Activated CD4-positive, alpha-beta T cell treated with anti-CD3 and anti-CD28 coated beads, Interleukin-2, amount 50 U/mL, for 16 hours (primary cell): ENCODE measurements around the gene IFT81.
"Not testable (repeated sequence)": the region's sequence is repeated elsewhere in the genome, so short reads cannot be mapped to it uniquely, and the experiment has no call there.

Source experiments
- DNase-seq: peaks from one replicate; pipeline ENCODE4 v3.0.0-alpha.2; 2020

Gene IFT81, protein sequence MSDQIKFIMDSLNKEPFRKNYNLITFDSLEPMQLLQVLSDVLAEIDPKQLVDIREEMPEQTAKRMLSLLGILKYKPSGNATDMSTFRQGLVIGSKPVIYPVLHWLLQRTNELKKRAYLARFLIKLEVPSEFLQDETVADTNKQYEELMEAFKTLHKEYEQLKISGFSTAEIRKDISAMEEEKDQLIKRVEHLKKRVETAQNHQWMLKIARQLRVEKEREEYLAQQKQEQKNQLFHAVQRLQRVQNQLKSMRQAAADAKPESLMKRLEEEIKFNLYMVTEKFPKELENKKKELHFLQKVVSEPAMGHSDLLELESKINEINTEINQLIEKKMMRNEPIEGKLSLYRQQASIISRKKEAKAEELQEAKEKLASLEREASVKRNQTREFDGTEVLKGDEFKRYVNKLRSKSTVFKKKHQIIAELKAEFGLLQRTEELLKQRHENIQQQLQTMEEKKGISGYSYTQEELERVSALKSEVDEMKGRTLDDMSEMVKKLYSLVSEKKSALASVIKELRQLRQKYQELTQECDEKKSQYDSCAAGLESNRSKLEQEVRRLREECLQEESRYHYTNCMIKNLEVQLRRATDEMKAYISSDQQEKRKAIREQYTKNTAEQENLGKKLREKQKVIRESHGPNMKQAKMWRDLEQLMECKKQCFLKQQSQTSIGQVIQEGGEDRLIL

DNA sequence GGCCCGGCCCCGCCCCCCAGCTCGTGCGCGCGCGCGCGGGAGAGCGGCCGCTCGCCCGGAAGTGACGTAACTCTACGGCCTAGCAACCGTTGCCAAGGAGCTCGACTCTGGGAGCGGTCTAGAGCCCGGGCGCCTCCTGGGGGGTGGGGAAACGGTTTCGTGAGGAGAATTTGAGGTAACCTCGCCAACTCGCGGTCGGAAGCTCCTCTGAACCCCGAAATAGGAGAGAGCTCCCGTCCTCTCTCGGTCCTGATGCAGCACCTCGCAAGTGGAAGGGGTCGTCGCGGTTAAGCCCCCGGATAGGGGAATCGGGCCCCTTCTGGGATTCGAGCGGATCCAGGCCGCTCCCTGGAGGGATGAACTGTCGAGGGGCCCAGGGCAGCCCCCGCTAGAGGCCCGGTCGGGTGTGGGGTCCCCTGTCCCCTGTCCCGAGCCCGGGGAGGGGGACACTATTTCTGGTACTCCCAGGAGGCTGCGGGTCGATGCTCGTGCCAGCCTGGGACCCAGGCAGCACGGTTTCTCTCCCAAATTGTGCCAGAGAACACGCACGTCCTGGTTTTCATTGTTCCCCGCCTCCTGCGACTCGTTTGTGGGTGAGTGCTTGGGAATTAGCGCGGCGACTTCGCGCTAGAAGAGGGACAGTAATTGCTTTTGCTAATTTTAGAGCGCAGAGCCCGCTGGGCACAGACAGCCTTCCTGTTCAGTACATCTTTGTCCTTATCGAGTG lies at the start of gene IFT81:
Gene IFT81 (plus strand): TSS at position 89 of the 727 bp plus-strand sequence. CDS start 3,024 bp downstream, outside the sequence.
- peak; percentile 97 for DNase-seq

DNA sequence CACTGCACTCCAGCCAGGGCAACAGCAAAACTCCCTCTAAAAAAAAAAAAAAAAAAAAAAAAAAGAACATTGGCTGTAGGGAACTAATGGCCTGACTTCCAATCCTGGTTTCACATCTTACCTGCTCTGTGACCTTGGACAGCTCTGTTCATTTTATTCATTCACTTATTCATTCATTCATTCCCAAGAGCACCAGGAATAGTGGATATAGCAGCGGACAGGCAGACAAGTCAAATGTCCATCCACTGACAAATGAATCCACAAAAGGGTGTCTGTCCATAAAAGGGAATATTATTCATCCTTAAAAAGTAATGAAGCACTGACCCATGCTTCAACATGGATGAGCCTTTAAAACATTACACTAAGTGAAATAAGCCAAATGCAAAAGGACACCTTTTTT lies 48.3 kb upstream of the IFT81 start:
- DNase-seq: no peak

DNA sequence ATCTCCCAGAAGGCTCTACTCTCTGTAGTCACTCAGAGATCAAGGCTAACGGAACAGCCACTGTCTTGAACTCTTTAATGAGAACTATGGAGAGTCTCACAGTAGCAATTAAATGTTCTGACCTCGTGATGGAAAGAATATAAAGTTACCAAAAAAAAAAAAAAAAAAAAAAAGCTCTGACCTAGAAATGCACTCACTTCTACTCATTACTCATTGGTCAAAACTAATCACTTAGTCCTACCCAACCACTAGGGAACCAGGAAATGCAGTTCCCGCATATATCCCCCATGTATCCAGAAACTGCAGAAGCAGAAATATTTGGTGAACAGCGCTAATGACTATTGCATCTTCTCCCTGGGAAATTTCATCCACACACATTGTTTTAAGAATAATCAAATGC lies 46.4 kb upstream of the IFT81 start:
- DNase-seq: no peak

DNA sequence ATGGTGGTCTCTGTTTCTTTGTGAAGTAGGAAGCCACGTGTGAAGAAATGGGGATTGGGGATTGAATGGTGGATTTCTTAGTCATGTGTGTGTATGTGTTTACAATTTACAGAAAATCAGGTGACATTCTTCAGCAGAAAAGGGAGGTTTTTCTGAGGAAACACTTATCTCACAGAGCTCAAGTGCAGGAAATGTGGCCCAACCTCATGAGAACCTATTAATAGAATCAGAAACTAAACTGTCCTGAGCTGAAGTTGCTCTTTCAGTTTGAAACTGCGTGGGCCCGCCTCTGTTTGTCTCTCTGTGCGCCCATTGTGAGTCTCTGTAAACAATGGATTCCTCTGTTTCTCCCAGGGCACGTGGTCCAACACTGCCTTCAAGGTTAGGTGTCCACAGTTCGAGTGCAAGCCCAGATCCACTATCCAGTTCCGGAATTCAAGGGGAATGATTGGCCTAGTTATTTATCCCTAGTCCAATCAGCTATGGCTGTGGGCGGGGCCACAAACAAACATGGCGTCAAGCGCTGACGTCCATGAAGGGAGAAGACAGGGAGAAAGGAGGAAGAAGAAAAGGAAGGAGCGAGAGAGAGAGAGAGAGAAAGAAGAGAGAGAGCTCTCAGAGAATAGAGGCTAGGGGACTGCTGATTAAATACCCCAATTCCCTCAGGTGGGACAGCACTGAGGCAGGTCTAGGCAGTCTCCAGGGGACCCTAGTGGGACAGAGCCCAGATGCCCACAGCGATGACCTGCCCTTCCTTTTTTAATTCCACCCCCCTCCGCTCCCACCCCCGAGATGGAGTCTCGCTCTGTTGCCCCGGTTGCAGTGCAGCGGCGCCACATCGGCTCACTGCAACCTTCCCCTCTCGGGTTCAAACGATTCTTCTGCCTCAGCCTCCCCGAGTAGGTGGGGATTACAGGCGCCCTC lies 44.4 kb upstream of the IFT81 start:
- peak; percentile 86 for DNase-seq

DNA sequence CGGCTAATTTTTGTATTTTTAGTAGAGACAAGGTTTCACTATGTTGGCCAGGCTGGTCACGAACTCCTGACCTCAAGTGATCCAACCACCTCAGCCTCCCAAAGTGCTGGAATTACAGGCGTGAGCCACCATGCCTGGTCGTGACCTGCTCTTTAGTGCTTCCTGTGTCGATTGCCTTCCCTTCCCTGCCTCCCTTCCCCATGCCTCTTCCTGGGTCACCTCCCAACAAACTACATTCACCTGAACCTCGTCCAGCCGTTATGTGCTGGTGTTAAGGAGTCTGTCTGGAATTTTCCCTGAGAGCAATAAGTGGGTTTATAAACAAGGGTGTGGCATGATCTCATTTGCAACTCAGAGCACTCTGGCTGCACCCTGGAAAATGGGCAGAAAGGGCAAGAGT lies 43.7 kb upstream of the IFT81 start:
- no peak for DNase-seq

DNA sequence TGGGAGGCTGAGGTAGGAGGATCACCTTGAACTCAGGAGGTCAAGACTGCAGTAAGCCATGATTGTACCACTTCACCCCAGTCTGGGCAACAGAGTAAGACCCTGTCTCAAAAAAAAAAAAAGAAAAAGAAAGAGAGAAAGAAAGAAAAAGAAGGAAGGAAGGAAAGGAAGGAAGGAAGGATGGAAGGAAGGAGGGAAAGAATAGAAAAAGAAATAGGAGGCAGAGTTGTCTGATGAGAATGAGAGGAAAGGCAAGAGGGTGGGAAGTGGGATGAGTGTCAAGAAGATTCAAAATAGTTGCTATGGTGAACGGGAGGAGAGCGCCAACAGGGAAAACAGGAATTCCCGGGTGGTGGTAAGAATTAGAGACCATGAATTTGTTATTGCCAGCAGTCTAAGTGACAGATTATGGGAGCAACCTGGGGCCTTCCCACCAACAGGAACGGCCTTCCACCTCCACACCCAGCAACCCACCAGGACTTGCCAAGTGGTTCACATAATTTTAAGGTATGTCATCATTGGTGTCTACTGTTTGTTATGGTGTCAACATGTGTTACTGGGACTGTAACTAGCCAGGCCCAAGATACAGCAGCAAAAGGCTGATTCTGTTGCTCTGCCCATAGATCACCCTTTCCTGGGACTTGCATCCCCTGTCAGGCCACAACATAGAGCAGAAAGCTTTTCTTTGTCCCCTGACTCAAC lies 39.7 kb upstream of the IFT81 start:
- no peak for DNase-seq

DNA sequence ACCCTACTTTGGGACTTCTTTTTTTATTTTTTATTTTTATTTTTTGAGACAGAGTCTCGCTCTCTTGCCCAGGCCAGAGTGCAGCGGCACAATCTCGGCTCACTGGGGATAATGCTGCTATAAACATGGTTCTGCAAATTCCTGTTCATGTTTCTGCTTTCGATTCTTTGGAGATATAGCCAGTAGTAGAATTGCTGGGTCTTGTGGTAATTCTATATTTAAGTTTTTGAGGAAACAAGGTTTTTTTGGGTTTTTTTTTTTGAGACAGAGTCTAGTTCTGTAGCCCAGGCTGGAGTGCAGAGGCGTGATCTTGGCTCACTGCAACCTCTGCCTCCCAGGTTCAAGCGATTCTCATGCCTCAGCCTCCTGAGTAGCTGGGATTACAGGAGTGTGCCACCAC lies 35.9 kb upstream of the IFT81 start:
- DNase-seq: not testable (repeated sequence)

DNA sequence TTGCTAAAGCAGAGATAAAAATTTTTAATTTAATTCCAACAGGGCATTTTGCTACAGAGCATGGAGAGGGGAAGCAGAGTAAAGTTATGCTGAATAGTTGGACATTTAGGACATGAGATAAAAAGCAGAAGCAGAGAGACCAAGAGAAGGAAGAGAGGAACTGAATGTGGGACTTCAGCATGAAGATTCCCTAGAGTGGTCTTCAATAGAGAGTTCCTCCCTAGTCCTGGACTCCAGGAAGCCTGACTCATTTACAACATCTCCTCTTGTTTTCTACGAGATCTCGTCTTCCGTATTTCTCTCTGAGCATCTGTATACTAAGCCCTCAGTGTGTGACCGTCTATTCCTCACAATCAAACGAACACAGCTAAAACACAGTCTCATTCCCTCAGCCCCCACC lies 35.2 kb upstream of the IFT81 start:
- no peak for DNase-seq

DNA sequence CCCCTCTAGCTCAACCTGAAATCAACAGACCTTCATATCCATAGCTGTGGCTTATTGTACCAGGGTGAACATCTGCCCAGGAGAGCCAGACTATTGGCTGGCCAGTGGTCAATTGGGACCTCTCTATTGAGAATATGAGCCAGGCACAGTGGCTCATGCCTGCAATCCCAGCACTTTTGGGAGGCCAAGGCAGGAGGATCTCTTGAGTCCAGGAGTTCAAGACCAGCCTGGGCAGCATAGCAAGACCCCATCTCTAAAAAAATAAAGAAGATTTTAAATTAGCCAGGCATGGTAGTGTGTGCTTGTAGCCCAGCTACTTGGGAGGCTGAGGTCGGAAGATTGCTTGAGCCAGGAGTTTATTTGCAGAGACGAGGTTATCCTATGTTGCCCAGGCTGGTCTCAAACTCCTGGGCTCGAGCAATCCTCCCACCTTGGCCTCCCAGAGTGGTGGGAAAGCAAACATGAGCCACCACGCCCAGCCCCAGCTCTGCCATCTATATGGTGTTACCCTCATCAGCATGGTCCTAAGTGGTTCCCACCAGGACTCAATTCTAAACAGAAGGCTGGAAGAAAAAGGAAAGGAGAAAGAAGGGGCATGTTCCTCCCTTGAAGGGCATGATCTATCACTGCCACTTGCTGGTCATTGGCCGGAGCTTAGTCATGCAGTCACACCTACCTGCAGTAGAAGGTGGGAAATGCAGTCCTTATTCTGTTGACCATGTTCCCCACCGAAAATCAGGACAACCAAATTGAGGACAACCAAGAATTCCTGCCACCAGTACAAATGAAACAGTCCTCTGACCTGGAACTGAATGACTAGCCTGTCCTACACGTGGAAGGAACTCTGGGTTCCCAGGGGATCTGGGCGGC lies 33.7 kb upstream of the IFT81 start:
- DNase-seq: no peak

DNA sequence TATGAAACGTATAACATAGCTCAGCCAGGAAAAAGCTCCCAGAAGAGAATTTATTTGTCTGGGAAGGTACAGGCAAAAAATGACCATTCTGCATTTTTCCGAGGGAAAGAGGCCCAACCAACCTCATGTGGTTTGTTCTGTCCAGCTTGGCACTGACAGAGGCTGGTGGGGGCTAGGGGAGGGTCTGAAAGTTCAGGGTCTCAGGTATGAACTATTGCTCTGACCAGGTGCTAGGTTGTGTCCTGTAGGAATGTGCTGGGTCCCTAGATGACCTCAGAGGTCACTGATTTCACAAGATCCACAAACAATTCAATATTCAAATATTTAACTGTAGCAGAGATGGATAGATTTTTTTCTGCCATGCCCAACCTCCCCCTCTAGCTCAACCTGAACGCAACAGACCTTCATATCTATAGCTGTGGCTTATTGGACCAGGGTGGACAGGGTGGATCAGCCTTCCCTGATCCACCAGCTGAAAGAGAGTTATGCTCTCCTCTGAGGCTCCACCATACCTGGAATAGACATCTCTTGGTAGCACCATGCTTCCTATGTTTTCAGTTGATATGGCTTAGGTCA lies 32.9 kb upstream of the IFT81 start:
- DNase-seq: no peak

DNA sequence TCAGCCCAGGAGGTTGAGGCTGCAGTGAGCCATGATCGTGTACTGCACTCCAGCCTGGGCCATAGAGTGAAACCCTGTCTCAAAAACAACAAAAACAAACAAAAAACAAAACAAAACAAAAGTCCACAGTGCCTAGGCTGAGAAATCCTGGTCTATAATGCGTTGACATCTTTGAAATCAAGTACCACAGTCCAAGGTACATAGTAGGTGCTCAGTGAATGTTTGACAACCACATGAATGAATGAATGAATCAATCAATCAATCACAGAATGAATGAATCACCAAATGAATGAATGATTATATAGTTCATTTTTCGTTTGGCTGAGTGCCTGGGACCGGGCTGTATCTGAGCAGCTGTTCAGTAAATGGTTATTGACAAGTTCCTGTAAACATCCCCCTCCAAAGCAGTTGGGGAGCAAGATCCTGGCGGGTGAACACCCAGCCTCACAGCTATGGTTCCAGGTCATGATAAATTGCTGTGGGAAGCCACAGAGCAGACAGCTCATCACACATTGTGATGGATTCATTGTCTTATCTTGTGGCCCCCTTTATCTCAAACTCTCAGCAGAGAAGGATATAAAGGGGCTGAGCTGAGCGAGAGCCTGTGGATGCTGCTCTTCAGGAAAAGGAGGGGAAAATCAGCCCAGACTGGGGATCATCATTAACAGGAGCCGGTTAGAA lies 30.4 kb upstream of the IFT81 start:
- no peak for DNase-seq

DNA sequence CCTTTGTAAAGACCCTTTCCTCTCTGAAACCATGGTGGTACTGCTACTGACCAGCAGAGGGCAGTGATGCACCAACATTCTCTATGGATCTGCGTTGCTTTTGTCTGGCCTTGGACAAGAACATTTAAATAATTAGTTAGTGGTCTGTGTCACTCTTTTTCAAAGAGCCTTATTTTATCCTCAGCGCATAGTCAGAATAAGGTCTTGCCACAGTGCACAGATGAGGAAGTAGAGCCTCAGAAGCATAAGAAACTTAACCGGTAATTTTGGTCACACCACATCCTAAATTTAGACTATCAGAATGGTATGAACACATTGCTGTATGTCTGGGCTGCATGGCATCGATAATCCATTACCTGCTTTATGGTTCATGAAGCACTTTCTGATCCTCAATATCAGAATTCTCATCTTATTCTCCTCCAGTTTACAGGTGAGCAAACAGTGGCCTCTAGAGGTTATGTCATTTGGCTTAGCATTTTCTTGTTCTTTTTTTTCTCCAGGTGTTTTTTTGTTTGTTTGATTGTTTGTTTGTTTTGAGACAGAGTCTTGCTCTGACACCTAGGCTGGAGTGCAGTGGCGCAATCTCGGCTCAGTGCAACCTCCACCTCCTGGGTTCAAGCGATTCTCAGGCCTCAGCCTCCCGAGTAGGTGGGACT lies 23.7 kb upstream of the IFT81 start:
- peak; percentile 68 for DNase-seq

DNA sequence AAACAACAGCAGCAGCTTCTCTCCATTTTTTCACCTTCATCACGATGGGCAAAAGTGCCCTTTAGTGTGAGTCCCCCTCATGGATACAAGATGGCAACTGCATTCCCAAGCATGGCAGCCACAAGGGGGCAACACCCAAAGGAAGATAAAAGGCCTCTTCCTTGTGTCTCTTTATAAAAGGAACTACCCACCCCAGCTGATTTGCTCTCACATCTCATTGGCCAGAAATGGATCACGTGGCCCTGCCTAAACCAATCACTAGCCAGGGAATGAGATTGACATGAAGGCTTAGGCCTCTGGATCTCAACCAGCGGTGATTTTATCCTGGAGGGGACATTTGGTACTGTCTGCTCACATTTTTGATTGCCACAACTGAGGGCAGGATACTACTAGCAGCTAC lies 21.9 kb upstream of the IFT81 start:
- peak; percentile 52 for DNase-seq

DNA sequence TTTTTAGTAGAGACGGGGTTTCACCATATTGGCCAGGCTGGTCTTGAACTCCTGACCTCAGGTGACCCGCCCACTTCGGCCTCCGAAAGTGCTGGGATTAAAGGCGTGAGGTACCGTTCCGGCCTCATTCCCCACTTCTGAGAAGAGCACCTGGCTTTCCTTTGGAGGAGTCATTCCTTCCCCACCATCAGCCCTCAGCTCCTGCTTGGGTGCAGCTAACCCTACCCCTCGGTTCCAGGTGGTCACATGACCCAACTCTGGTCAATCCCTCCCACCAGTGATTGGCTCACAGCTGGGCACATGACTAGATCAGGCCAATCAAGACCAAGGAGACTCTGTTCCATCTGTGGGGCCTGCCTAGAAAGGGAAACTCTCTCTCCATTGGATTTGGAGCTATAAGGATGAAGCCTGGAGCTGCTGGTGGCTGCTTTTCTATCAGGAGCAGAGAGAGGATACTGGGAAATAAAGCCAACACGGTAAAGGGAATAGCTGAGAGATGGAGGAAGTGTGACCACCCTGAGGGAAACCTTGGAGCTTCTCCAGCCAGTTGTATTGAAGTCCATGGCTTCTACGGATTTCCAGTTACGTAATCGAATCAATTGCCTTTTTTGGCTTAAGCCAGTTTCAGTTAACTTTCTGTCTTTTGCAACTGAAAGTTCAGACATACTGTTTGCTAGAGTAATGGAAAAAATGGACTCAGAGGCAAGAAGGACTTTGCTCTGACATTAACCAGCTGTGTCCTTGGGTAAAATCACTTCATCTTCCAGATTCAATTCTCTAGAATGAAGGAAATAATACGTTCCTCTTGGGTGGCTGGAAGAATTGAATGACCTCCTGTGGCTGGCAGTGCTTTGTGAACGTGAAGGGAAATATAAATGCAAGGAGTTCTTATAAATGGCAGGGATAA lies 19.7 kb upstream of the IFT81 start:
- DNase-seq: no peak

DNA sequence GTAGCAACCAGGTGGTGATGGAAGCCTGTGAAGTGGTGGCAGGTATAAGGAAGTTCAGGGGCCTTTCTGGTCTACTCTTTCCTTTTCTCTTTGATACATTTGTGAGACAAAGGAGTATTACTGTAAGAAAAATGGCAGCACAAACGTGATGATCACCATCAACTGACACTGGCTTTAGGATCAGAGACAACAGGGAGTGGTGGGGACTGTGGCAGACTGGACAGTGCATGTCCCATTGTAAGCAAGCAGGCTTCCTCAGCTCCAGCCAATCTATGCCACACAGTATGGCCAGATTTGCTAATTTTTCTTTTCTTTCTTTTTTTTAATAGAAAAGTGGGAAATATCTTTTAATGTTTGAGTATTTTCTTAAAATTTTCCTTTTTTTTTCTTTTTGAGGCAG lies 19.0 kb upstream of the IFT81 start:
- DNase-seq: no peak

DNA sequence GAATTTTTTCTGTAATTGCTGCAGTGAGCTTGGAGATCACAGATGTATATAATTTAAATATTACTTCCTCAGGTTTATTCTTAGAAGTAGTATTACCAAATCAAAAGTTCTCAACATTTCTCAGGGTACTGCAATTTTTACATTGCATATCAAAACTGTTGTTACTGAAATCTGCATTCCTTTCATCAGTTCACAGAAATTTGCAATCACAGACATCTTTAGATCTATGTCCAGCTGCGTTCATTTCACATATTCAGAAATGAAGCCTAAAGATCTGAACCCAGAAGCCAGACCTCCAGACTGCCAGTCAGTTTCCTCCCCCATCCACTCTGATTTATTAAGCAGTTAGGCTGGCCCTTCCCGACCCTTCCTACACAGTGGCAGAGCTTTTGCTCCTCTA lies 18.2 kb upstream of the IFT81 start:
- DNase-seq: no peak

DNA sequence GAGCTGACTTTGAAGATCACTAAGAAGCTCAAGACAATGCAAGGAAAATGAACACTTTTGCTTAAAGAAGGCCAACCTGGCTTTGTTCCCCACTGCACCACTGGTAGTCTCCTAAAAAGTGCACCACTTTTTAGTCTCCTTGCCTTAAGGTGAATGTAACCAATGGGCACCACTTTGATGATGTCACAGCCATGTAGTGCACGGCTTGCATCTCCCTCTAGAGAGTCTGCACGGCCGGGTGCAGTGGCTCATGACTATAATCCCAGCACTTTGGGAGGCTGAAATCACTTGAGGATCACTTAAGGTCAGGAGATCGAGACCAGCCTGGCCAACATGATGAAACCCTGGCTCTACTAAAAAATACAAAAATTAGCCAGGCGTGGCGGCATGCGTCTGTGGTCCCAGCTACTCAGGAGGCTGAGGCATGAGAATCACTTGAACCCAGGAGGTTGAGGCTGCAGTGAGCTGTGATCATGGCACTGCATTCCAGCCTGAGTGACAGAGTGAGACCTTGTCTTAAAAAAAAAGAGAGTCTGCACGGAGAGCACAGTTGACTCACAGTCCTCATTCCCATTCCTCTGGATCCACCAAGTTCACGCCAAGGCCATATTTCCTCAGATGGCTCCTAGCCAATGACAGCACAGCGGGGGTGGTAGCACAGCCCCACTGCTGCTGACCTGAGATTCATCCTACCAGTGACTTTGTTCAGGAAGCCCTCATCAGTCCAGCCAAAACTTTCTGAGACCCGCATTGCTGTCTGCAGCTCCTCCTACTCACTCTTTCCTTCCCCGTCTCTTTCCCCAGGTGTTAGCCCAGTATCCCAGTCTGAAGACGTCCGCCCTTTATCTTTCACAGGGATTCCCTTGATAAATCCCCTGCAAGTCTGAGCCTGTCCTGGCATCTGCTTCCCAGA lies 16.5 kb upstream of the IFT81 start:
- DNase-seq: no peak
